GM18519 (cell line): ENCODE data around the gene ZNF594.
"Not testable (repeated sequence)": the region's sequence is repeated elsewhere in the genome, so short reads cannot be mapped to it uniquely, and the experiment has no call there.

Experiments
- ATAC-seq: cut with Tn5 transposase; IDR thresholded peaks from one replicate; pipeline ENCODE4 v1.9.1; 2021; ENCODE audit warnings: mild to moderate bottlenecking, moderate library complexity; ENCODE audit not compliant: unreplicated experiment, low FRiP score

The ZNF594 gene

DNA sequence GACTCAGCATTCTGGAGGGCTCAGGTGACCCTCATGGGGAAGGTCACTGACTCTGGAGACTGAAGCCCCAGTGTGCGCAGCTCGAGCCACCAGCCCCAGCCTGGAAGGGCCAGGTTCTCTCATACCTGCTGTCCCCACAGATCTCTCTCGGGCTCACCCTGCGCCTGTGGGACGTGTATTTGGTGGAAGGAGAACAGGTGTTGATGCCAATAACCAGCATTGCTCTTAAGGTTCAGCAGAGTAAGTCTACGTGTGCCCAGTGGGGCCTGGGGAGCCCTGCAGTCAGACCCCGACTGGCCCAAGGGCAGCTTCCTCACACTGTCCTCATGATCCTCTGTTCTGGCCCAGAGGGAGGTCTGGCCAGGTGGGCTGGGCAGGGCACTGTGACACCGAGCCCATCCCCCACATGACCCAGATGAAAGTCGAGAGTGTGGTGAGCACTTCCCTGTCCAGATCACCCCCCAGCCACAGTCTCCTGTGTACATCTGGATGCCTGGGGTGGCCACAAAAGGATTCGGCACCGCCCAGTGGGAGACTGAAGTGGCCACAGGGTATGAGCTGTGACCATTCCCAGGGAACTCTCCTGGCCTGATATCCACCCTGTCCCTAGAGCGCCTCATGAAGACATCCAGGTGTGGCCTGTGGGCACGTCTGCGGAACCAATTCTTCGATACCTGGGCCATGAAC is 54.0 kb downstream of the ZNF594 start:
- not testable (repeated sequence) for ATAC-seq

DNA sequence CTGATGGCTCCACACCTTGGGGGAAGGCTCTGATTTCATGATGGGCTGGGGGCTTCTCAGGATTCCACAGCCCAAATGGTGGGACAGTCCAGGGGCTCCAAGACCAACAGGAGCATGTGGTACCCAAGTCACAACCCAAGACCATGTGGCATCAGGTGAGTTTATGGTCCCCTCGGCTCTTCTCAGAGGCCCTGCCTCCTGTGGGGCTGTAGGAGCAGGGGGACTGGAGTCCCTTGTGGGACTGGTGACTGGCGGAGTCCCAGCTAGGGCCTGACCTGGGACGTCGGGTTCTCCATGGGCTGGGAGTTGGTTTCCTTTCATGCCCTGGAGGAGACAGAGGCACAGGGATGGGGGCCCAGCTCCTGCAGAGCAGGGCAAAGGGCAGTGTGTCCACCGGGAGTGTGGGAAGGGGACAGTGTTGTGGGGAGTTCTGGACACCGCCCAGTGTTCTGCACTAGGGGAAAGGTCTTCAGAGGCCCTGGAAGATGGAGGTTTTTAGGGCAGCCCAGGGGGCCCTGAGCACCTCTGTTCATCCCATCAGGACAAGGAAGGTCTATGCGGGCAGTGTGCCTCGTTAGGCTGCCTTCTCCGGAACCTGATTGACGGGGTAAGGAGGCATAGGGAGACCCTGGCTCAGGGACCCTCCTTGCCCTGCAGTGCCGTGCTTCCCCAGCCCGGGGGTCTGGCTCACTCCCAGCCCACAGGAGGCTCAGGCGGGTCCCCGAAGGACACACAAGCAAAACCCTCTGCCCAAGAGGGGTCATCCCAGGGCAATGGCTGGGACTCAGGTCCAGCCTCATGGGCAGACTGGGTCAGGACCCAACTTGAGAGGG is 54.9 kb downstream of the ZNF594 start:
- ATAC-seq, result not testable (repeated sequence)

DNA sequence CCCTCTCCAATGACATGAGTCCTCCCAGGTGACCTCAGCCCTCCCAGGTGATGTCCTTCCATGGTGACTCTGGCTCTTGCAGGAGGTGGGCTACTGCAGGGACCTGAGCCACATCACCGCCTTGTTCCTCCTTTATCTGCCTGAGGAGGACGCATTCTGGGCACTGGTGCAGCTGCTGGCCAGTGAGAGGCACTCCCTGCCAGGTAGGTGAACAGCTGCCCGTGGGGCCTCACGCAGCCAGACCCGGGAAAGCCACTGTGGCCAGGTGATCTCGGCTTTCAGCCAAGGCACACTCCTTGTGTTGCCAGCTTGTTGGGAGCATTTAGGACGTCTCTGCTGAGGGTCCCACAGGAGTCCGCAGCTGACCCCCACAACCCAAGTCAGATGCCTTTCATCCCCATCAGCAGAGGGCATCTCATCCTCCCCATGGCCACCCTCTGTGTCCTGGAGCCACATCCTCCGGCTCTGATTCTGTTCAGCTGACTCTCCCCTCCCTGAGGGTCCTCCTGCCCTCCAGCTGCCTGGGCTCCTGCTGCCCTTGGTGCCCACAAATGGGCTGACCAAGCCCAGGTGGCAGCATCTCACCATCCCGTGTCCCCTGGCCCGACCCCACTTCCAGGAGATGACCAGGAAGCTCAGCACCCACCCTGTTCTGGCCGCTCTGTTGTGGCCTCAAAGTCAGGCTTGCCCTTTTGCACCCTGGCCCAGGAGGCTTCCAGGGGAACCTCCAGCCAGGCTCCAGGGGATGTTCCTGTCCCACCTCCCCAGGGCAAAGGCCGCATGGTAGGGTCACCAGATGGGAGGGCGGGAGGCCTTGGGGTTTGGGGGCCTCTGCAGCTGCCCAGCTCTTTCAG is 55.7 kb downstream of the ZNF594 start:
- no peak for ATAC-seq

DNA sequence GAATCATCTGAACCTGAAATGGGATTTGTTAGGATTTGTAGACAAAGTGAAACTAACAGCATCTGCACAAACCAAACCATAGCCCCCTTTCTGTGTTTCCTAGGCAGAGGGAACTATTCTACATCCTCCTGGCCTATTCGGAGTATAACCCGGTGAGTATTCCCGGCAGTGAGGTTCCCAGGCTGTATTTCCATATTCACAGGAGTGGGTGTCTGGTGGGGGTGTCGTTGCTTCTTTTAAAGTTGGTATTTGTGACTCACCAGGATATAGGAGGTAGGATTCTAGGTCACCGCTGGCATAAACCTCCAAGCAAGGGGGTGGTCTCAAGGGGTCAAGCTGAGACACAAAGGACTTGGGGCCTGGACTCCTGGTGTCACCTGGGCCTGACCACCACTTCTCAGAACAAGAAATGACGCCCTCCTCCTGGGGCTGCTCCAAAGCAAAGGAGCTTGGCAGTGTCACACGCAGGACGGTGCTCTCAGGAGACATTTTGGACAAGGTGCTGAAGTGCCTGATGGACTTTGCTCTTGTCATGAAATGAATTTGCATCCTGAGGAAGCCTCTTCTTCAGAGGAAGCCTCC is 56.4 kb downstream of the ZNF594 start:
- not testable (repeated sequence) for ATAC-seq

DNA sequence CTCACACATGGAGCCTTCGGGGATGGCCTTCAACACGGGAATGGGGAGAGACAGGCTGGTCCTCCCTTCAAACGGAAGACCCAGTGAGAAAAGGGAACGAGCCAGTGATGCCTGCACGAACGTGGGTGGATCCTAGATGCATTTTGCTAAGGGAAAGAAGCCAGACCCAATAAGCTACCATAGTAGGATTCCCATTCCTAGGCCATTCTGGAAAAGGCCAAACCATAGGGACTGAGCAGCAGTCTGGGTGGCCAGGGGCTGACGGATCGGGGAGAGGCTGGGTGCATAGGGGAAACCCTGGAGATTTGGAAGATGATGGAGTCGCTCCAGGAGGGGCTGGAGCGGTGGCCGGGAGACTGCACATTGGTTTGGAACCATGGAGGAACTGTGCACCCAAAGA is 57.1 kb downstream of the ZNF594 start:
- ATAC-seq, result not testable (repeated sequence)

DNA sequence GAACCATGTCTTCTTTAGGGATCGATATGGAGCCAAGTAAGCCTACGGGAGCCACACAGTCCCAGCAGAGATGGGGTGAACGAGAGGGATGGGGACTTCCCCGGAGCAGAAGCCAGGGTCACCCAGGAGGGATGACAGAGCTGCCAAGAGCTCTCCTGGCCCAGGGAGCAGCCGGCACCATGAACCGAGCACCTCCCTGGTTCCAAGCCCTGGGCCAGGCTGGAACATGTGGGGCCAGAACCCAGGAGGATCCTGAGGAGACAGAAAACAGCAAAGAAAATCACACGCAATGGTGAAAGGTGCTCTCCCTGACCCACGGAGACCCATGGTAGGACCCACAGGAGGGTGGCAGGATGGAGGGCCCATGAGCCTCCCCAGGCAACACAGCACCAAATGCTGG is 57.7 kb downstream of the ZNF594 start:
- ATAC-seq, result not testable (repeated sequence)

DNA sequence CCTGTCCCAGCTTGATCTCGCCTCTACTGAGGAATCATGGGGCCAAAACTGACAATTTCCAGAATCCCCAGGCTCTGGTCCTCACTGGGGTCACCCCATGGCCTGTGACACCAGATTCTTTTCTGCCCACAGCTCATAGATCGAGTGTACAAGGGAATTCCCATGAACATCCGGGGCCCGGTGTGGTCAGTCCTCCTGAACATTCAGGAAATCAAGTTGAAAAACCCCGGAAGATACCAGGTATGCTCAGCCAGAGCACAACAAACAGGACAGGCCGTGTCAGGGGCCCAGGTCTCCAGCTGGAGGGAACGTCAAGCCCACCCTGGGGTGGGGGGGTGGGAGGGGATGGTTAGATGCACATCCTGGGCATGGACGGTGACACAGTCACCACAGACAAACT is 58.4 kb downstream of the ZNF594 start:
- no peak for ATAC-seq

DNA sequence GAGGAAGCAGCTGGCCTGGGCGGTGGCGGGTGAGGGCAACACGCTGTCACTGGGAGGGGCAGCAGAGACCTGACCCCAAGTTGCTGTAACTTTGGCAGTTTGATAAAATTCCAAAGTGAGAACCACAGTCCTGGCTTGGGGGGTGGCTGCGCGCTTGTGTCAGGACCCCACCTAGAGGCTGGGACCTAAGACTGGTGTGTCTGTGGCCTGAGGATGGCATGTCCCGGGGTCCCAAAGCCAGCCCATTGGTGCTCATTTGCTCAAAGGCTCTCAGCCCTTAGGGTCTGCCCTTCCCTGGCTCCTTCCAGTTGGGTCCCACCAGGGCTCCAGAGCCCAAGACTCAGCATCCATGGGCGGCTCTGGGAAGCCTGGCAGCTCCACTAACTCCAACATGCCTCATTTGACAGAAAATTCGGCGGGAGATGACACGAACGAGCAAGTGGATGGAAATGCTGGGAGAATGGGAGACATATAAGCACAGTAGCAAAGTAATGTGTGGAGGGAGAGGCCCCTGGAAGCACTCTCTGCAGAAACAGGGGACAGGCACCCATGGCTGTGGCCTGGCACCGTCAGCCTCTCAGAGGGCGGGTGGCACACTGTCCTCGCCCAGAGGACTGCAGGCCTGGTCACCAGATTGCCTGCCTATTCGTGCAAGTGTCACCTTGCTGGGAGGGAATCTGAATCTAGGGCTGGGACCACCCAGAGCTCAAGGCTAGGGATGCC is 59.0 kb downstream of the ZNF594 start:
- not testable (repeated sequence) for ATAC-seq

DNA sequence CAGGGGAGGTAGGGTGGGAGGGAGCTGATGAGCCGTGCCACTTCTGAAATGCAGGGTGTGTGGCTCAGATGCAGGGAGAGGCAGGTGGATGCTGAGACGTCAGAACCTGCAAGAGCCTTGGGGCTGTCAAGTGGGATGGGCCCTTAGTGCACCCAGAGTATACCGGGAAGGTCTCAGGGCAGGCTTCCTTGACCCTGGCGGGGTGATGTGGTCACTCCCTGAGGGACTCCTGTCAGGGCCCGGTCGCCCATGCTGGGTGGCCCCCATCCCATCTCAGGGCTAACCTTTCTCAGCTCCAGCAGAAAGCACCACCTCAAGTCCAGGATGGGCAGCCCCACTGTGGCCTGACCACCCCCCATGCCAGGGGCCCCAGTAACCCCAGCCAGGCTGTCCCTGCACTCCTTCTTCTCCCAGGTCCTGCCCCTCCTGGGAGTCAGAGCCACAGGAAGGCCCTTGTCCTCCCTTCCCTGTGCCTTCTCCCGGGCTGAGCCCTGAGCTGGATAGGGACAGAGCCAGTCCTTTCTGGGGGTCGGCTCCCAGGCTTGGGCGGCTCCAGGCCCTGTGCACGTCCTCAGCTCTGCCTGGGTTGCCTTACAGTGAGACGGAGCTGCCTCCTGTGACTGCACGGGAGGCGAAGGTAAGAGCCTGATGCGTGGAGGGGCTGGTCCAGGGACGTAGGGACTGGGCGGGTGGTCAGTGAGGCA is 59.7 kb downstream of the ZNF594 start:
- not testable (repeated sequence) for ATAC-seq

DNA sequence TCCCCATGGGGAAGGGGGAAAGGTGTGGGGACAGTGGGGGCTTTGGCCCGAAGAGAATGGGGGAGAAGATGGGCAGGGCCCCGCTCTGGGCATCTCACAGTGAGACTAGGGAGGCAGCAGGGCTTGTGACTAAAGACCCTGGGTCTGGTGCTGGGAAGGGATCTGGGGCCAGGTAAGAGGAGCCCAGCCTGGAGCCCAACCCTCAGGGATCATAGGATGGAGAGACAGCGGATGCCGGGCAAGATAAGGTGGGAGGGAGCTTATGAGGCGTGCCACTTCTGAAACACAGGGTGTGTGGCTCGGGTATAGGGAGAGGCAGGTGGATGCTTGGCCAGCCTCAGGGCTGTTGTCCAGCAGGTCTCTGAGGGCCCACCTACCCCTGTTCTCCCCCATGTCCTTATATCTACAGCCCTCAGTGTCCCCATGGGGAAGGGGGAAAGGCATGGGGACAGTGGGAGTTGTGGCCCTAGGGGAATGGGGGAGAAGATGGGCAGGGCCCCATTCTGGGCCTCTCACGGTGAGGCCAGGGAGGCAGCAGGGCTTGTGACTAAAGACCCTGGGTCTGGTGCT is 60.4 kb downstream of the ZNF594 start:
- ATAC-seq, result no peak

DNA sequence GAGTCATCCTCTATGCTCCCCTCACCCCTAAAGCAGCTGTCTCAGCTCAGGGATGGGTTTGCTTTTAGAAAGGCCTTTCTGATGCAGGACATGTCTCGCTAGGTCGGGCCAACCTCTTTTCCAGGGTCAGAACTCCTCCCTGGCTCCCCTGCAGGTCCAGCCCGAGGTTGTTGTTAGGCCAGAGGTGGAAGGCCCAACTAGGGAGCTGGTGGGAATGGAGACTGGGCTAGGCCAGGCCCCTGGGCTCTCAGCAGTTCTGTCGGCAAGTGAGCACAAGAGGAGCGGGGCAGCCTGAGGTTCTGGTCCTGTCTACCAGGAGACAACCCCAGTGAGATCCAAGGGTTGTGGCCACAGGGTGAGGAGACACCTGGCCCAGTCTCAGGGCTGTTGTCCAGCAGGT is 61.0 kb downstream of the ZNF594 start:
- not testable (repeated sequence) for ATAC-seq

DNA sequence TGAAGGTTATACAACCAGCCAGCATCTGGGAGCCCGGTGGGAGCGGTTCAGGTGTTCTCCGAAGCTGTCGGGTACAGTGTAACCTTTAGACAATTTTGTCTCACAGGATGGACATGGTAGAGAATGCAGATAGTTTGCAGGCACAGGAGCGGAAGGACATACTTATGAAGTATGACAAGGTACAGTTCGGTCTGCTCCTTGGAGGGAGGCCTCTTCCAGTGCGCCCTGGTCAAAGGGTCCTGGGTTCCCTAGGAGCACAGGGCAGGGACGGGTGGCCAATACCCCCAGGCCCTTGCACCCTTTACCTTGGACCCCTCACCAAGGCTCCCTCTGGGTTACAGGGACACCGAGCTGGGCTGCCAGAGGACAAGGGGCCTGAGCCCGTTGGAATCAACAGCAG is 61.4 kb downstream of the ZNF594 start:
- not testable (repeated sequence) for ATAC-seq

DNA sequence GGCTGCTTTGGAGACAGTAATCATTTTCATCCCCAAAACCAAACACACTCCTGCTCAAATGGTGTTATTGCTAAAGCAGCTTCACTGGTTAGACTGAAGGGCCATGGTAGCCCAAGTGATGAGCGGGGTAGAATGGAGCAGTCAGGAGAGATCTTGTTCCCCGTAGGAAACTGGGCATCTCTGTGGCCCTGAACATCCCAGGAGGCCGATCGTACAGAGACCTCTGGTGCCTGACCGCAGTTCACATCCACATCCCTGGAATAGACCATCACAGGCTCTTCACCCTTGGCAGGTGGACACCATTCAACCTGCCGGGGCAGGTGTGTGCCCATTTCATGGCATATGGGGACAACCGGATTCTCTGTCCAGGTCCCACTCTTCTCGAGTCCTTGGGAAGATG is 61.9 kb downstream of the ZNF594 start:
- ATAC-seq, result not testable (repeated sequence)
